Skin of body (tissue), 2 donors: ENCODE measurements around the gene MRPL34. TPM values are rescaled to one million over a fixed set of nuclear protein-coding genes. Genes with fewer than 3 reads are reported as not detected.

Source experiments
- DNase-seq: peaks from one replicate; lab custom pipeline; 2025; lab: John Stamatoyannopoulos, UW
- total RNA-seq: library from RNA; depleted of rRNA; stranded (reverse); fragments of >200 nt; gene quantifications from one replicate; pipeline ENCODE4 v1.2.3, GENCODE V29; 2014

MRPL34 gene
- total RNA-seq, 1 donor from 2014 or later, result 20.3 TPM

DNA sequence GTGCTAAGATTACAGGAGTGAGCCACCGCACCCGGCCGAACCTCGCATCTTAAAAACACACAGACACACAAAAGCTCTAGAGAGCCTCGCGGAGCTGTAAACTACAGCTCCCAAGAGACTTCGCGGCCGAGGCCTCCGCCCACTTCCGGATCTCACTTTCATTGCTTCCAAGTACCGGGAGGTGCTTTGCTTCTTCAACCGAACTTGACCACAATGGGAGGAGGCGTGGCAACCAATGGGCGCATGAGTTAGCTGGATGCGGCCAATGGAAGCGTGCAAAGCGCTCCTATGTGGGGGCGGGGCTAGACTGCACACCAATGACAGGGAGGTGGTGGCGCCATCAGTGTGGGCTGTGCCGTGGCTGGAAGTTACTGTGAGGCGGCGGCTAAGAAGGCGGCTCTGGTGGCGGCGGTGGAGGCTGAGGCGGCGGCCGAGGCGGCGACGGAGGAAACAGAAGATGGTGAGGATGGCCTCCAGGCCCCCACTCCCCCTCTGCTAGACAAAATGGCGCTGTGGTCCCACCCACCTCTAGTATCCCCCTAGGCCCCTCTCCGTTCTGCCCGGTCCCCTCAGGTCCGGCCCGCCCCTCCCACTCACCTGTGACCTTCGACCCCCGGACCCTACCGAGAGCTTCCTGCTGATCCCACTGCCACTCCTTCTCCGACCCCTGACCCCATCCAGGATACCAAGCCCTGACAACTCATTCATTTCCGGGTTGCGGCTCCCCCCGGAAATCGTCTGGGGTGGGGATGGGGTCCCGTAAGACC lies 3.7 kb downstream of the MRPL34 start, which contains the start of gene DDA1:
Gene DDA1 (plus strand): TSS at position 366 of the 767 bp plus-strand sequence. CDS start 92 bp downstream, at position 458.
- peak; percentile 100 for DNase-seq

DNA sequence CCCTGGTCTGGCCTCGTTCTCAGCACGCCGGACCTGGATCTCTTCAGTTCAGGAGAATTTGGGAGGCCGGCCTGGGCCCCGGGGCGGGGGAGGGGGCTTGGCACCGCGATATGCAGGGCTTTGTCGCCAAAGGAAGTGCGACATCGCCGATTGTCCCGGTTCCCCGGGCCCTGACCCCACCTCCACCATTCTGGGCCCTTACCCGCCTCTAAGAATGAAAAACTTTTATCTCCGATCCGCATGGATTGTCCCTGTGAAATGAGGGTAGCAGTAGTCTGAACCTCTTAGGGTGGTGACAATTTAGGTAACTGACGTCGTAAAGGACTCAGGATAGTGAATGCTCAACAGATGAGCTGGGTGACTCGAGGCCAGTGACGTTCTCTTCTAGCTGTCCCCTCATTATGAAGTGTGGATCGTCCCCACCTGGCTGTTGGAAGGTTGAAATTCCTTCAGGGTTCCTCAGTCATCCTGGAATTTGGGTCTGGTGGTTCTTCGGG lies 4.3 kb downstream of the MRPL34 start:
- no peak for DNase-seq

DNA sequence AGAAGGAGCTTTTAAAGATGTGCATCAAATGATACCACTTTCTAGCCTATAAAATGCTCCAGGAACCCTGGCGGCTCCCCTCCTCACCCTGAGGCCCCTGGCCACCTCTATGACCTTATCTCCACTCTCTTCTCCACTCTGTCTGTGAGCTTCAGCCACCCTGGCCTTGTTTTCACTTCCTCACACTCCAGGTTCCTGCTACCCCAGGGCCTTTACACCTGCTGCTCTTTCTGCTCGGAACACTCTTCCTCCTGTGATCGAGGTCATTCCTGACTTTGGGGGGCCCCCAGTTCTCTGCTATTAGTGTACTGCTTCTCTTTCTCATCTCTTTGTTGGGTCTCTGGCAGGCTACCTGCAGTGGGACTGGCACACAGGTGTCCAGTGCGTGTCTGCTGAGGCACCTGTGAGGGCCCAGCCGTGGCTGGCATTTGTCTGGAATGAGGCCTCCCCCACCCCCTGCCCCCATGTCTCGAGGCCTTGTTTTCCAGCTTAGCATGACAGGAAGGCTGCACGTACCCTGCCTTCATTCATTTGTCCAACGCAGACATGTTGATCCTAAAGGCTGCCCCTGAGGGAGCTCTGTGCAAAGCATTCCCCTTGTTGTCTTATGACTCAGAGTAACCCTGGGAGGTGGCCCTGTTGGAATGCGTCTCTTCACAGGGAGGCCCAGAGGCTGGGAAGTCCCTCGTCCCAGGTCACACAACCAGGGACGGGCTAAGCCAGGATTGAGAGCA lies 6.0 kb downstream of the MRPL34 start:
- no peak for DNase-seq

DNA sequence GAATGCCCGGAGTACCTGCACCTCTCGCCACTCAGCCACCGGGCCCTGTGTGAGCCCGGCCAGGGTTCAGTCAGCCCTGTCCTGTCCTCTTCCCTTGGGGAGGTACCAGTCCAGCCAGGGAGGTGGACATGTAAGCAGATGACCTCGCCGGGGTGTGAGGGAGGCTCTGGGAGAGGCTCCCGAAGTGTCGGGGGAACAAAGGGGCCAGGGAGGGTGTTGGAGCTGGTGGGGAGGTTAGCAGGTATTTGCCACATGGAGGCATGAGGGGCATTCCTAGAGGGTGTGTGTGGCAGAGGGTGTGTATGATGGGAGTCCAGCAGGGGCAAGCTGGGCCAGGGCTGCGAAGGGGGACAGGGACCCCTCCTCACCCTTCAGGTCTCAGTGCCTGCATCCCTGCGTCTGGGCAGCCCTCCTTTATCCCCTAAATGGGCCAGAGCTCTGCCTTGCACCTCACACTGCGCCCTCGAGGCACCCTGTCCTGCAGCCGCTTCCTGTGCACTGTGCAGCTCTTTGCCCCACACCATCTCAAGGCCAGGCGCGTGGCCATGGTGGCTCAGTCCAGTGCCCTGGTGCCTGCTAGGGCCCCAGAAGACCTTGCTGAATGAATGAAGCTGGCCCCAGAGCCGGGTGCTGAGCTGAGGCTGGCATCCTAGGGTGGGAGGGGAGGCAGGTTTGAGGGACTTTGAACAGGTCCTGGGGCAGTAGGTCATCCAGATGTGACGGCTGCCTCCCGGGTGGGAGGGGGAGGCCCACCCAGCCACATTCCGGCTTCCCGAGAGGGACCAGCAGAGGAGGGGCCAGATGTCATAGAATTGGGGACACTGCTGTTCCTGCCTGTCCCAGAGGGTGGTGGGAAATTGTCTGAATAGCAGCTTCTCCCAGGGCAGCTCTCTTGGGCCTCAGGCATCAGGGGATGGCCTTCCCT lies 6.8 kb downstream of the MRPL34 start:
- DNase-seq, result no peak

DNA sequence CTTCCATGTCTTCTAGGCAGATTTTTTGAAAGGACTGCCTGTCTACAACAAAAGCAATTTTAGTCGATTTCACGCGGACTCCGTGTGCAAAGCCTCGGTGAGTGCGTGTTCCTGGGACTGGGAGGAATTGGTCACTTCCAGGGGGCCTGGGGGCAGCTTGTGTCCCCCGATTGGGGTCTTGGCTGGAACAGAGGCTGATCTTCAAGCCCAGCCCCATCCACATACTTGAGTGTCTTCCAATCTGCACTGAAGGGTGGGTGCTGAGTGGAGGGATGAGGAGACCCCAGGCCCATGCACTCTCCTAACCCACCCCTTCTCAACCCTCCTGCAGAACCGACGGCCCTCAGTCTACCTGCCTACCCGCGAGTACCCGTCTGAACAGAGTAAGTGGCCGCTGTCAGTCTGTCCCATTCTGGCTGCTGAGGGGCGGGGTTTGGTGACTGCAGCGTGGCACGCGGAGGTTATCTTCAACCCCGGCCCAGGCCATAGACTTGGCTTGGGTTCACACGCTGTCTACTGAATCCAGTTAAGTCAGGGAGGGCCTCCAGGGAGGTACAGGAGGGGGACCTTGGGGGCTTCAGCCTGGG lies 8.4 kb downstream of the MRPL34 start:
- no peak for DNase-seq

DNA sequence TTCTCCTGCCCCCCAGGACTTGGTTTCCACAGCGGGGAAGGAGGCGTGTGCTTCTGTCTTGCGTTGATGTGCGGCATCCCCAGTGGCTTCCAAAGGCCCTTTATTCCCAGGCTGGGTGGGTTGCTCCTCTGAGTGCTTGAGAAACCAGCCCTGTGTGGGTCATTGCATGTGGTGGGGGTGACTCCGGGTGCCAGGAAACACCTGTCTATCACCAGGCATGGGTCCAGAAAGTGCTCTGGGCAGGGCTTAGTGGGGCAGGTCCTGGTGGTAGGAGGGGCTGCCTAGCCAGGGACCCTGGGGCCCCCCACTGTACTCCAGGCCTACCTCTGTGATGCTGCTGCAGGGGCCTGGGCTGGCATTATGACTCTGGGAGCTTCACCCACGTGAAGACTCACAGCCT lies 13.3 kb downstream of the MRPL34 start:
- DNase-seq, result no peak

DNA sequence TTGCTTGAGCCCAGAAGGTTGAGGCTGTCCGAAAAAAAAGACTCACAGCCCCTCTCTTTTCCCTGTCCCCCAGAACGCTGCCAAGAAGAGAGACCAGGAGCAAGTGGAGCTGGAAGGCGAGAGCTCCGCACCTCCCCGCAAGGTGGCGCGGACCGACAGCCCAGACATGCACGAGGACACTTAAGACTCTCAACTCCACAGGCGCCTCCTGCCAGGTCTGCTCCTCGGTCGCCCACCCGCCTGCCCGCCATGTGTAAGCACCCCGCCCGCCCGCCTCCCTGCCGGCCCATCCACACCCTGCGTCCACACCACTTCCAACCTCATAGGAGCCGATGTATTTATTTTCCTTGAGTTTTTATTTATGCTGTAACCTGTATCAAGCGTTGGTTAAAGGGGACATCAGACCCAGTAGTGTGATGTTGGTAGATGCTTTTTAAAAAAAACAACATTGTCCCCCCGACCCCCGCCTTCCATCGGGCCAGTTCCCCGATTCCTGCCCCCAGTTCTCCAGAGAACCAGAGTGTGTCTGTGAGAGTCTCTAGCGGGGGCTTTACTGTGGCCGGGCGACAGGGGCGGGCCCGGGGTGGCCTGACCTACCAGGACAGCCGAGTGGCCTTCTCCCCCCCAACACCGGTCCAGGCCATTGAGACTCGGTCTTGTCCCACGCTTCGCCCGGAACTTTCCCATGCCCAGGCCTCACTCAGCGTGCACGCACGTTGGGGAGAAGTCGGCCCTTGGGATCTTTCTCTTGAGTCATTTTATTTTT lies 14.0 kb downstream of the MRPL34 start:
- DNase-seq, result no peak

DNA sequence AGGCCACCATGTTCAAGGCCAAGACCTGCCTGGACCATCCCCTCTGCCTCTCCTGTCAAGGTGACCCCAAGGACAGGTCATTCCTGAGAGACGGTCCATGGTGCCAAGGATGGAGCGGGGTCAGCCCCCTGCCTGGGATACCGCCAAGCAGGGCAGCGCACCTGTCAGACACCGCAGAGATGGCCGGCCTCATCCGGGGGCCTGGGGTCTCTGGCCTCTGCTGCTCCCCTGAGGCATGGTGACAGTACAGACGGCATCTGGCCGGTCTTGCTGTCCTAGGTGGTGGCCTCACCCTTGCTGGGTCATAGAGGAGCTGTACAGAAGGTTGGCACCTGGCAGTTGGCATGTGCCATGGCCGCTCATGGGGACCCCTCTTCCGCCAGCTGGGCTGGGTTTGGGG lies 14.8 kb downstream of the MRPL34 start:
- no peak for DNase-seq

DNA sequence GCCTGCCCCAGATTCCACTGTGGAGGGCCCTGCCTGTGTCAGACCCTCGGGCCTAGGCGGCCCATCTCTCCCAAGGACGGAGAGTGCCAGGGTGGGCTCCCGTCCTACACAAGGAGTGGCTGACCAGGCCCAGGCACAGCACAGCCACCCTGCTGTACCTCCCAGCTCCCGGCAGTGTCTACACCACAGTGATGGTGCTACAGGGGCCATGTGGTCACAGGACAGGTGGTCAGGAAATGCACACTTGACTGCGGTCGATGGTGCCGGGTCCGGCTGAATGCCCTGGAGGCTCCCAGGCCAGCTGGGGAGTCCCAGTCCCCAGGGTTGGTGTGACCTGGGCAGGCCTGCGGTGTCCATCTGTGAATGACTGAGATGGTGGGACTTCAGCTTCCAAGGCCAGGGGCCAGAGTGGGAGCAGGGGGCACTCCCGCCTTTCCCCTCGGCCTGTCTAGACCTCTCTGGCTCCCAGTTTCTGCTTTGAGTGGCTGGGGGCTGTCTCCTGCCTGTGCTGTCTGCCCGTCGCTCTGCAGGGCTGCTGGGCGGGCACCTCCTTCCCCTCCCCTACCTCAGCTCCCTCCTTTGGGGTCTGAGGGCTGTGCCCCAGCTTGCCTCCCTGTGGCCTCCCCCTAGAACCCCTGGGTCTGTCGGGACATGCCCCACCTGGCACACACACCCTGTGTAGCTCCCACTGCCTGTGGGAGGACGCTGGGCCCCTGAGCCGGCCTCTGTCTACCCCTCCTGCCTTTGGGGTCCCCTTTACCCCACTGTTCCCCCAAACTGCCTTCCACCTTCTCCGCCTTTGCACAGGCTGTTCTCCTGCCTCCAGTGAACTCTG lies 16.2 kb downstream of the MRPL34 start:
- no peak for DNase-seq

DNA sequence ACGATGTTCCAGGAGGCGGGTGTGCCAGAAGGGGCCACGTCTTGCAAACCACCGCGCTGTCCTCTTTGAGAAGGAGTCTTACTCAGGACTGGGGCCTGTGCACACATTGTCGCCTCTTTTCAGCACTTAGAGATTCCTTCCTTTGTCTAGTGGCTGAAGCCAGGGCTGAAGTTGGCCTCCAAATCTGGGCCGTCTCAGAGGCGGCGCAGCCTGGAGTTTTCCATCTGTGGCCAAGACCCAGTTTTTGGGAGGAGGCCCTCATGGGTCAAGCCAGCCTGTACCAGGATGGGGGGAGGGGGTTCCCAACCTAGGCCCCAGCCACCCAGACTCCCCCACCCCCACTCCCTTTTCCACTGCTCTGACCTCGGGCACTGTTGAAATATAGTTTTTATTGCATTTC lies 17.2 kb downstream of the MRPL34 start:
- no peak for DNase-seq

DNA sequence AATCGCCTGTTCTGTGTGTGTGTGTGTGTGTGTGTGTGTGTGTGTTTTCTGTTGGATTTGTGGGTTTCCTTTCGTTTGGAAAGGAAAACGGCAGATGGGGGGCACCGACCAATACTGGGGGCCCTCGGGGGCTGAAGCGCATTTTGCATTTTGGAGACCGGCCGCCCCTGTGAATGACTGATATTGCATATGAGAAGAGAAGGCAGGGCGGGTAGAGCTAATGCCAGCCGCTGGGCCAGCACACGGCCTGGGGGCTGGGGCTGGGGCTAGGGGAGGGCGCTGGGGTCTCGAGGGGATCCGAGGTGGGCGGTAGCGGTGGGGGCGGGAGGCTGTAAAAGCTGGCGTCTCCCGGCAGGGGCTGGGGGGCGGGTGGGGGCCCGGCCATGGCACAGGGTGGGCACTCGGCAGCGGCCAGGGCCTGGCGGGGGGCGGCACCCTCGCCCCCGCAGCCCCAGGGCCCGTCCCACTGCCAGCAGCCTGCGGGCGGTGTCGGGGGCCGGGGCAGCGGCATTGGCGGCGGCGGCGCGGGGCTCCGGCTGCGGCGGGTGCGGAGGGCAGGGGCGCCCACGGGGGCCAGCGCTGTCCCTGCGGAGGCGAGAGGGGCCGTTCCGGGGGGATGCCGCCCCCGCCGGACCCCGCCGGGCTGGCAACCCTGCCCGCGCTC lies 17.8 kb downstream of the MRPL34 start:
- DNase-seq, result no peak

DNA sequence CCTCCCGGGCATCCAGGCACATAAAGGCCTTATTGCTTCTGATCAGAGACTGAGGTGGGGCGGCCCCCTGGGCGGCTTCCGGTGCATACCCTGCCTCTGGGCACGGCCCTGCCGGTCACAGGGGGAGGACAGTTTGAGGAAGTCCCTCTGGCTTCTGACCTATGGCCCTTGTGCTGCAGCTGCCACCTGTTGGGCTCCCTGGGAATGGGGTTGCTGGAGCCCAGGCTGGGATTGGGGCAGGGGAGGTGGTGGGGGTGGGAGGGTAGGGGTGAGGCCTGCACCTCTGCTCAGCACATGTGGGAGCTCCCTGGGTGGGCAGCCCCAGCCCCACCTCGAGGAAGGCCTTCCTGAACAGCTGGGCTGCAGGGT lies 18.3 kb downstream of the MRPL34 start:
- DNase-seq, result no peak

DNA sequence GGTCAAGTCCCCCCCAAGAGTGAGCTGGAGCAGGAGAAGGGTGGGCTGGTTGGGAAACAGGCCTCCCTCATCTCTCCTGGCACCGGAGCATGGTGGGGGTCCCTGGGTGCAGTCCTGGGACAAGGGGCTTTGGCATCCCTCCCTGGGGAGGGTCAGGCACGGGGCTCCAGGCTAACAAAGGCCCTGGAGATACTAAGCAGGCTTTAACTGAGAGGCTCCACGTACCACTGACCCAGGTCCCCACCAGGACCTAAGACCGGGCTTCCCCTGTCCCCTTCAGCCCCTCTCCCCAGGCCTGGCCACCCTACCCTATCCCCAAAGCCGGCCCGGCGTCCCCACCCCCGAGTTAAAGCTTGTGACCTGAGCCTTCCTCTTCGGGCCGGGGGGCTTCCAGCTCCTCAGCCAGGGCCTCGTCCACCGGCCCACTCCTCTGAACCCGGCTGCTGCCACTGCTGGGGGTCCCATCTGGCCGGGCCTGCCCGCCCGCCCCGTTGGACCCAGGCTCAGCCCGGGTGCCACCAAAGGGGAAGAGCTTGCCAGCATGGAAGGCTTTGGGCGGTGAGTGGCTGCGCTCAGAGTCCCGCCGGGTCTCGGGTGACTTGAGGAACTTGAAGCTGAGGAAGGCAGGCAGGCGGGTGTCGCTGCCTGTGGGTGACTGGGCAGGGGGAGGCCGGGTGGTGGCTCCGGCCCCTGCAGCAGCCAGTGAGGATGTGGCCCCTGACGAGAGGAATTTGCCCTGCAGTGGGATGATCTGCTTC lies 18.9 kb downstream of the MRPL34 start:
- DNase-seq, result no peak

DNA sequence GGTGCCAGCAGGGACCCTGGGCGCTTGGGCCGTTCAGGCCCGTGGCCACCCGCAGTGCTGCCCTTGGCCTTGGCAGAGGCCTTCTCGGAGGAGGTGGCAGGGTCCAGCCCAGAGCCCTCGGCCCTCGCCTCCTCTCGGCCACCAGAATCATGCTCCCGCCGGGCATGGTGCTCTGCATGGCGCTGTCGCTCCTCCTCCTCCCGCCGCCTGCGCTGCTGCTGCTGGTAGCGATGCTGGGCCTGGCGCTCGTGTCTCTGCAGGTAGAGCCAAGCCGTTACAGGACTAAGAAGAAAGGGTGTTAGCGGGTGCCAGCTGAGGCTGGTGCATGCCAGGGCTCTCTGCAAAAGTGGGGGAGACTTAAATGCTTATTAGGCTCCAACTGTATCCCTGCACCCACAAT lies 19.5 kb downstream of the MRPL34 start:
- no peak for DNase-seq

DNA sequence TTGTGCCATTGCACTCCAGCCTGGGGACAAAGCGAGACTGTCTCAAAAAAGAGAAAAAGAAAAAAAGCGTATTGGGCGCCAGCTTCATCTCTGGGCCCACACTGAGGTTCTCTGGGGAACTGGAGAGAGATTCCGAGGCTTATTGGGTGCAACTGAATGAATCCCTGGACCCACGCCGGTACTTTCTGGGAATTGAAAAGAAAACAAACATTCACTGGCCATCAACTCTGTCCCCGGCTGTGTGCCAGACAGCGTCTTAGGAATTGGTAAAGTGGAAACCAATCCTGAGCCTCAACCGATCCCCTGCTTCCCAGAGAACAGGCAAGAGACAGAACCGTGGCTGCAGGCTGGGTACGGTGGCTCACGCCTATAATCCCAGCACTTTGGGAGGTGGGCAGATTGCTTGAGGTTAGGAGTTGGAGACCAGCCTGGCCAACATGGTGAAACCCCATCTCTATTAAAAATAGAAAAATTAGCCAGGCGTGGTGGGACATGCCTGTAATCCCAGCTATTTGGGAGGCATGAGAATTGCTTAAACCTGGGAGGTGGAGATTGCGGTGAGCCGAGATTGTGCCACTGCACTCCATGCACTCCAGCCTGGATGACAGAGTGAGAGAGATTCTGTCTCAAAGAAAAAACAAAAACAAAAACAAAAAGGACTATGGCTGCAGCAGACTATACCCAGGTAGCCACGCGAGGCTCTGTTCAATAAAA lies 20.4 kb downstream of the MRPL34 start:
- no peak for DNase-seq

DNA sequence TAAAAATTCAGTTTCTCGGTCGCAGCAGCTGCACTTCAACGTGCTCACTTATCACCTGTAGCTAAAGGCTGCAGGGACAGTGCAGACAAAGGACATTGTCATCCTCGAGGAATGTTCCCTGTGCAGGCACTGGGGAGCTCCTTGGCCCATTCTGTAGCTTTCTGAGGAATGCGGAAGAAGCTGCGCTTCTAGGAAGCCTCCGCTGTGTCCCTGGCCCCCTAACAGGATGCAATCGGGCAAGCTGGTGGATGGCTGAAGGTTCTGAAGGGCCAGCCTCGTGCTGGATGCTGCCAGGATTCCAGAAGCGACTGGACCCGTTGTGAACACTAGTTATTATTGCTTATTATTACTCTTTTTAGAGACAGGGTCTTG lies 20.9 kb downstream of the MRPL34 start:
- DNase-seq, result no peak

DNA sequence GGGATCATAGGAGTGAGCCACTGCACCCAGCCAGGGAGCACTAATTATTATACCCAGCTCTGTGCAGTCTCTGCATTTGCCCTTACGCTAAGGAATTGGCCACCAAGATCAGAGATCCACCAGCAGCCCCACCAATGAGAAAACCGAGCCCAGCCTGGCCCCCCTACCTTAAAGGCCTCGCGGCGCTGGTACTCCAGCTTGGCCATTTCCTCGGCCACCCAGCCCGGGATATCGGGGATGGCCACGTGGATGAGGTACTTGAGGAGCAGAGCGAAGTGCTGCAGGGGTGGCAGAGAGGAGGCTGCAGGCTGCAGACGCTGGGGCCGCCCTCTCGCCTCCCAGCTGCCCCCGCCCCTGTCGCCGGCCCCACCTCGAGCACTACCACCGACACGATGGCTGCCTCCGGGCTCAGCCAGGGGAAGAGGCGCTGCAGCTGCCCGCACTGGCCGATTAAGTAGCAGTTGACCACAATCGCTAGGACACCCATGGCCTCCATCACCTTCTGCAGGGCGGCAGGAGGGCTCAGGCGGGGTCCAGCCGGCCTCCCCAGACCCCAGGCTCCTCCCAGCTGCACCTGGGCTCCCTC lies 21.5 kb downstream of the MRPL34 start:
- no peak for DNase-seq
